ENCODE data around the gene KANSL3.

KANSL3 gene

GRCh38 chr2:96549466-96549785, 88.7 kb downstream of the KANSL3 start:
- peaks cover 33 to 57% of the 10 kb centered on the region in 2 donors for H3K36me3 ChIP-seq (ENCODE audit: control insufficient read depth in 1 of 2, insufficient read depth in 2 of 2, low read length in 2 of 2)
- H3K27me3 ChIP-seq (ENCODE audit: low read depth, low read length) = no peaks in the 10 kb centered on the region
- no peak overlapping the region for H3K4me3 ChIP-seq (ENCODE audit: low read depth in 1 of 2, low read length in 2 of 2)
- H3K9me3 ChIP-seq (ENCODE audit: control insufficient read depth in 1 of 2, low read length in 2 of 2) = no peaks in the 10 kb centered on the region
- H3K4me1 ChIP-seq (ENCODE audit: control insufficient read depth in 1 of 2, insufficient read depth in 2 of 2, low read length in 2 of 2) = peaks cover 0 to 8% of the 10 kb centered on the region in 2 donors
- H3K27ac ChIP-seq (ENCODE audit: low read length) = no peak overlapping the region

- Histone ChIP-seq H3K9me3 (ENCODE audit: control insufficient read depth in 1 of 2, low read length in 2 of 2) (no peaks in the 10 kb centered on the region), H3K4me1 (ENCODE audit: control insufficient read depth in 1 of 2, insufficient read depth in 2 of 2, low read length in 2 of 2) (peaks cover 0 to 8% of the 10 kb centered on the region in 2 donors), H3K27me3 (ENCODE audit: low read depth, low read length) (no peaks in the 10 kb centered on the region), H3K4me3 (ENCODE audit: low read depth in 1 of 2, low read length in 2 of 2) (no peak overlapping the region), H3K36me3 (ENCODE audit: control insufficient read depth in 1 of 2, insufficient read depth in 2 of 2, low read length in 2 of 2) (peaks cover 33 to 57% of the 10 kb centered on the region in 2 donors), H3K27ac (ENCODE audit: low read length) (no peak overlapping the region)
Measured at GRCh38 chr2:96548558-96549465, 89.3 kb downstream of the KANSL3 start.

GRCh38 chr2:96547731-96548171, 90.4 kb downstream of the KANSL3 start:
- Histone ChIP-seq H3K36me3 (ENCODE audit: control insufficient read depth in 1 of 2, insufficient read depth in 2 of 2, low read length in 2 of 2) (peaks cover 33 to 58% of the 10 kb centered on the region in 2 donors), H3K27ac (ENCODE audit: low read length) (no peak overlapping the region), H3K27me3 (ENCODE audit: low read depth, low read length) (no peaks in the 10 kb centered on the region), H3K9me3 (ENCODE audit: control insufficient read depth in 1 of 2, low read length in 2 of 2) (no peaks in the 10 kb centered on the region), H3K4me1 (ENCODE audit: control insufficient read depth in 1 of 2, insufficient read depth in 2 of 2, low read length in 2 of 2) (peaks cover 0 to 8% of the 10 kb centered on the region in 2 donors), H3K4me3 (ENCODE audit: low read depth in 1 of 2, low read length in 2 of 2) (no peak overlapping the region)

DNA sequence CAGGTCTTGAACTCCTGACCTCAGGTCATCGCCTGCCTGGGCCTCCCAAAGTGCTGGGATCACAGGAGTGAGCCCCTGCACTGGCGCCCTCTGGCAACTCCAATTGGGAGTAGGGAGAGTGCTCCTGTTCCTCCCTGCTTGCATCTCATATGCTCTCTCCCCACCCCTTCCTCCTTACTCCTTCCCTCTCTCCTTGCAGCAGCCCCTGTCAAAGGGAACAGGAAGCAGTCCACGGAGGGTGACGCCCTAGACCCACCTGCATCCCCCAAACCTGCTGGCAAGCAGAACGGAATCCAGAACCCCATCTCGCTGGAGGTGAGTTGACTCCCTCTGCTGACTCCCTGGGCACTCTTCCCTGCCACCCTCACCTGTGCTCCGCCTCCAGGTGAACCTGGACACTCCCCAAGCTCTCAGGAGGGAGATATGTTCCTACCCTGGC, 90.9 kb downstream of the KANSL3 start:
- Histone ChIP-seq H3K9me3 (ENCODE audit: control insufficient read depth in 1 of 2, low read length in 2 of 2) (no peaks in the 10 kb centered on the region), H3K36me3 (ENCODE audit: control insufficient read depth in 1 of 2, insufficient read depth in 2 of 2, low read length in 2 of 2) (peaks cover 39 to 59% of the 10 kb centered on the region in 2 donors), H3K4me3 (ENCODE audit: low read depth in 1 of 2, low read length in 2 of 2) (no peak overlapping the region), H3K4me1 (ENCODE audit: control insufficient read depth in 1 of 2, insufficient read depth in 2 of 2, low read length in 2 of 2) (peaks cover 0 to 8% of the 10 kb centered on the region in 2 donors), H3K27ac (ENCODE audit: low read length) (no peak overlapping the region), H3K27me3 (ENCODE audit: low read depth, low read length) (no peaks in the 10 kb centered on the region)

GRCh38 chr2:96546797-96547196, 91.3 kb downstream of the KANSL3 start:
- H3K27me3 ChIP-seq (ENCODE audit: low read depth, low read length) = no peaks in the 10 kb centered on the region
- no peak overlapping the region for H3K27ac ChIP-seq (ENCODE audit: low read length)
- peaks cover 41 to 57% of the 10 kb centered on the region in 2 donors for H3K36me3 ChIP-seq (ENCODE audit: control insufficient read depth in 1 of 2, insufficient read depth in 2 of 2, low read length in 2 of 2)
- no peaks in the 10 kb centered on the region for H3K9me3 ChIP-seq (ENCODE audit: control insufficient read depth in 1 of 2, low read length in 2 of 2)
- no peak overlapping the region for H3K4me3 ChIP-seq (ENCODE audit: low read depth in 1 of 2, low read length in 2 of 2)
- peaks cover 0 to 8% of the 10 kb centered on the region in 2 donors for H3K4me1 ChIP-seq (ENCODE audit: control insufficient read depth in 1 of 2, insufficient read depth in 2 of 2, low read length in 2 of 2)

DNA sequence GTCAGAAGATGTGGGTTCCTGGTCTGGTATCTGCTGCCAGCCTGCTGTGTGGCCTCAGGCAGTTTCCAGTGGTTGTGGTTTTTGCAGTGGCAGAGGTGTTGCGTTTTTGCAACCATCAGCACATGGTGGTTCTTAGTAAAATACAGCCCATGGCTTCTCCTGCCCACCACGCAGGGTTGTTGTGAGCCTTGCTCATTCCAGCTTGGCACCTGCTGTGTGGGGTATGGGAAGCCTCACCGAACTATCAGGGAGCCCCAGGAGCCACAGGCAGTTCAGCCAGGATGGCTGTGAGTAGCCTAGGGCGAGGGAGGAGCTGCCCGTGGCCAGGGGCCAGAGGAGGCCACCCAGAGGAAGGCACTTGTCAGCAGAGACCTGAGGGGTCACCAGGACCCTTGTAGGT, 91.8 kb downstream of the KANSL3 start:
- H3K36me3 ChIP-seq (ENCODE audit: control insufficient read depth in 1 of 2, insufficient read depth in 2 of 2, low read length in 2 of 2) = peaks cover 41 to 52% of the 10 kb centered on the region in 2 donors
- H3K27ac ChIP-seq (ENCODE audit: low read length) = no peak overlapping the region
- no peaks in the 10 kb centered on the region for H3K27me3 ChIP-seq (ENCODE audit: low read depth, low read length)
- H3K9me3 ChIP-seq (ENCODE audit: control insufficient read depth in 1 of 2, low read length in 2 of 2) = no peaks in the 10 kb centered on the region
- H3K4me1 ChIP-seq (ENCODE audit: control insufficient read depth in 1 of 2, insufficient read depth in 2 of 2, low read length in 2 of 2) = peaks cover 0 to 8% of the 10 kb centered on the region in 2 donors
- no peak overlapping the region for H3K4me3 ChIP-seq (ENCODE audit: low read depth in 1 of 2, low read length in 2 of 2)

Data from muscle layer of duodenum (tissue), 2 donors.